Type B pancreatic cell (in vitro differentiated cells): ENCODE data around the gene NOXRED1. TPM values are rescaled to one million over a fixed set of nuclear protein-coding genes. Genes with fewer than 3 reads are reported as not detected.

Experiments used
- DNase-seq: peaks from one replicate; pipeline ENCODE4 v3.0.0; 2021; ENCODE audit warnings: mixed read lengths; ENCODE audit not compliant: unreplicated experiment; ENCODE audit errors: extremely low spot score
- H3K27ac Mint-ChIP-seq: 2 replicates; pipeline ENCODE4 v1.8.0; 2021; ENCODE audit warnings: mild to moderate bottlenecking, mixed read lengths
- H3K27me3 Mint-ChIP-seq: 2 replicates; pipeline ENCODE4 v1.8.0; 2021; ENCODE audit warnings: mixed read lengths
- H3K36me3 Mint-ChIP-seq: 2 replicates; pipeline ENCODE4 v1.8.0; 2021; ENCODE audit warnings: mixed read lengths
- H3K4me1 Mint-ChIP-seq: one replicate; pipeline ENCODE4 v1.8.0; 2021; ENCODE audit warnings: mixed read lengths; ENCODE audit not compliant: unreplicated experiment
- H3K4me3 Mint-ChIP-seq: 2 replicates; pipeline ENCODE4 v1.8.0; 2021; ENCODE audit warnings: mild to moderate bottlenecking, mixed read lengths
- H3K9me3 Mint-ChIP-seq: 2 replicates; pipeline ENCODE4 v1.8.0; 2021; ENCODE audit warnings: mixed read lengths
- CTCF ChIP-seq: fragments of 200-600 bp; sonication (generic); conservative IDR thresholded peaks from 2 replicates; pipeline ENCODE4 v1.5.0; 2021; ENCODE audit warnings: antibody characterized with exemption, mild to moderate bottlenecking
- total RNA-seq: library from RNA; stranded (reverse); gene quantifications from 2 replicates; pipeline ENCODE4 v1.2.1, GENCODE V29; 2021; ENCODE audit warnings: low replicate concordance

NOXRED1 gene
- total RNA-seq, 1 donor from 2014 or later: 0.46 TPM

GRCh38 chr14:77459072-77459723 is 35.9 kb upstream of the NOXRED1 start:
- no peak for DNase-seq
- Mint-ChIP-seq H3K4me3 (peak overlapping the region; percentile 100), H3K9me3 (no peaks in the 10 kb centered on the region), H3K36me3 (peaks cover 35% of the 10 kb centered on the region), H3K4me1 (peaks cover 14% of the 10 kb centered on the region), H3K27me3 (no peaks in the 10 kb centered on the region), H3K27ac (peak overlapping the region; percentile 100)
- peak; percentile 76 for TF ChIP-seq CTCF

GRCh38 chr14:77458249-77458950 is 35.1 kb upstream of the NOXRED1 start:
- H3K4me3 Mint-ChIP-seq: peak overlapping the region; percentile 100
- DNase-seq: no peak
- peak overlapping the region; percentile 100 for H3K27ac Mint-ChIP-seq
- TF ChIP-seq CTCF: no peak
- no peaks in the 10 kb centered on the region for H3K9me3 Mint-ChIP-seq
- peaks cover 14% of the 10 kb centered on the region for H3K4me1 Mint-ChIP-seq
- H3K36me3 Mint-ChIP-seq: peaks cover 30% of the 10 kb centered on the region
- no peaks in the 10 kb centered on the region for H3K27me3 Mint-ChIP-seq

DNA sequence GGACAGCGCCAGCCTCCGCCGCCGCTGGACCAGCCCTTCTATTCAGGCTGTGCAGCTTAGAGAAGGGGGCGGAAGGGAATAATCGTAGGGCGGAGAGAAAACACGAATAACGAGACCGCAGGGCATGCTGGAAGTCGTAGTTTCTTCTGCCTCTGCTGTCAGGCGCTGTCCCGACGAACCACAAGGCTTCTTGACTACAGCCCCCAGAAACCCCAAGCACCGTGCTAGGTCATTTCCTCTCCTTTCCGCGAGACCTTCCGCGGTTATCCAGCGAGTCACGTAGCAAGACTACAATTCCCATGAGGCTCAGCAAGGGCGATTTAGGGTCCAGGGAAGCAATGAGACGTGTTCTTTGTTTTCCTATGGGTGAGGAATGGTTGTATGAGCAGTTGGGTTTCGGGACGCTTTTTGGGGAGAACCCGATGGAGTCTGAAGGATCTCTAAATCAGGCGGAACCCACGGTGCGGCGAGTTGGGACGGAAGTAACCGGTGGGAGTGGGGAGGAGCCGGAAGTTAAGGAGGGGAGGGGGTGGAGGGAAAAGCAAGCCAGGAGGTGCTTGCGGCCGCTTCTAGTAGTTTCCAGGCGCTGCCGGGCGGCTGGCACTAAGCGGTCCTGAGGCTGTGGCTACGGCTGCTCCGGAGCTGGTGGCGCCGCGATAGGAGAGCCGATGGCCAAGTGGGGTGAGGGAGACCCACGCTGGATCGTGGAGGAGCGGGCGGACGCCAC is 34.4 kb upstream of the NOXRED1 start, which contains the start of the genes AHSA1 and VIPAS39:
Gene AHSA1, plus strand, starts transcription at position 572 of the 727 bp plus-strand sequence. Its CDS starts 97 bp downstream, at position 669.
Gene VIPAS39, minus strand, starts transcription at position 80 of the 727 bp plus-strand sequence. CDS start 3,499 bp downstream, outside the sequence.
- peak; percentile 92 for DNase-seq
- Mint-ChIP-seq H3K4me1 (peaks cover 14% of the 10 kb centered on the region), H3K36me3 (peaks cover 37% of the 10 kb centered on the region), H3K9me3 (no peaks in the 10 kb centered on the region), H3K27me3 (no peaks in the 10 kb centered on the region), H3K4me3 (peak within 1 kb of the TSS; percentile 100), H3K27ac (peak within 1 kb of the TSS; percentile 100)
- peak; percentile 27 for TF ChIP-seq CTCF

DNA sequence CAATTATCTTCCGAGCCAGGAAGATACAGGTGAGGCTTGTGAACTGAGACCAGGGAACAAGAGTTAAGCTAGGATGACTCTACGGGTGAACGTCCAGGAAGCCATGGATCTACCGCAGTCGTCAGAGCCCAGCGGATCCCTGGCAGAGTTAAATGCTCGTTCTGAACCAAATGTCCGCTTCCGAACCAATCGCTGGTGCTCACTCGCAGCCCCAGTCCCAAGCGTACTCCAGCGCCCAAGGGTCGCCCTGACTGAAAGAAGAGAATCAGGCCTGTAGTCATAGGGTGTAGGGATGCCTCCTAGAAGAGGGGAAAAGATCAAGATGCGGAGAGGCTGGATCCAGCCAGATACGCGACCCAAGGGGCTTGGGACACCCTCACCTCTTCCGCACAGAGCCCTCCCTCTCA is 33.8 kb upstream of the NOXRED1 start:
- Mint-ChIP-seq H3K36me3 (peaks cover 36% of the 10 kb centered on the region), H3K27ac (peak overlapping the region; percentile 100), H3K4me1 (peaks cover 14% of the 10 kb centered on the region), H3K27me3 (no peaks in the 10 kb centered on the region), H3K9me3 (no peaks in the 10 kb centered on the region), H3K4me3 (peak overlapping the region; percentile 100)
- no peak for DNase-seq
- TF ChIP-seq CTCF: no peak

DNA sequence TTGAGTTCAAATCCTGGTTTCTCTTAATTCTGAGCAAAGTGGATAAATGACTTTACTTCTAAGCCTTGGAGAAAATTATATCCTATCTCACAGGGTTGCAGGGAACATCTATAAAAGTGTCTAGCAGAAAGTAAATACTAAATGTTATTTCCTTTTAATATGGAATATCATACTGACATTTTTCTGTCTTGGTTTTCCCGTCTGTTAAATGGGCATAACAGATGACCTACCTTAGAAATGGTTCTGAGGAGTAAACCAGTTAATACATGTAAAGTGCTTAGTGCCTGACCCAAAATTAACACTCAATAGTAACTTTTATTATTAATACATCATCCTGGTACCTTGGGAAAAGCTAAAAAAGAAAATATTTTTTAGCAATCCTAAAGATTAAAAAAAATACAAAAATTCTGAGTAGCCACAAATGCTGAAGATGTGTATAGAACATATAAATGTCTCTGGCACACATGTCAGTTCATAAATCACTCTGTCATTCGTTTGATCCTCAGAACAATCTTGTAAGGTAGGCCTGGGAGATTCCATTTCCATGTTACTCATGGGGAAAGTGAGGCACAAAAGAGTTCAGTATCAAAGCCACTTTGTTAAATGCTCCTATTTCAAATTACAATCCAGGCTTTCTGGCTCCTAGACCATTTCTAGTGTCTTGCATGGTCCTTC is 32.8 kb upstream of the NOXRED1 start:
- H3K4me3 Mint-ChIP-seq: peak overlapping the region; percentile 100
- peaks cover 35% of the 10 kb centered on the region for H3K36me3 Mint-ChIP-seq
- H3K4me1 Mint-ChIP-seq: peaks cover 14% of the 10 kb centered on the region
- no peak for TF ChIP-seq CTCF
- H3K9me3 Mint-ChIP-seq: no peaks in the 10 kb centered on the region
- H3K27me3 Mint-ChIP-seq: no peaks in the 10 kb centered on the region
- H3K27ac Mint-ChIP-seq: peak overlapping the region; percentile 100
- DNase-seq: no peak
